Natural killer cell (primary cell): ENCODE results near the gene GALNT7. TPM values are rescaled to one million over a fixed set of nuclear protein-coding genes. Genes with fewer than 3 reads are reported as not detected.

Source experiments
- ATAC-seq, 3 donors: fragments of 150-1000 bp in 2 of 3; fragments of 200-7000 bp in 1 of 3; cut with Tn5 transposase; 1 replicate in 1 of 3; 2 replicates in 2 of 3; pipeline ENCODE4 v1.10.0; 2021; ENCODE audit warnings: mild to moderate bottlenecking in 2 of 3, moderate library complexity in 2 of 3
- DNase-seq, 2 donors: peaks; one replicate each; pipeline versions ENCODE4 v3.0.0 to v3.0.0-alpha.2; 2013 to 2021; ENCODE audit warnings: mixed read lengths in 1 of 2
- H3K27ac ChIP-seq: one replicate; pipeline ENCODE4 v1.5.1; 2013; ENCODE audit warnings: mild to moderate bottlenecking, low read length
- H3K27me3 ChIP-seq: one replicate; pipeline ENCODE4 v1.6.1; 2013; ENCODE audit warnings: low read length; ENCODE audit not compliant: control insufficient read depth, insufficient read depth
- H3K36me3 ChIP-seq: one replicate; pipeline ENCODE4 v1.6.1; 2013; ENCODE audit warnings: low read length; ENCODE audit not compliant: control insufficient read depth, insufficient read depth
- H3K4me1 ChIP-seq: one replicate; pipeline ENCODE4 v1.6.1; 2013; ENCODE audit warnings: low read length; ENCODE audit not compliant: control insufficient read depth, insufficient read depth
- H3K4me3 ChIP-seq: one replicate; pipeline ENCODE4 v1.5.1; 2013; ENCODE audit warnings: low read length
- H3K9me3 ChIP-seq: one replicate; pipeline ENCODE4 v1.6.1; 2013; ENCODE audit warnings: low read length; ENCODE audit not compliant: control insufficient read depth, insufficient read depth
- H3K27ac Mint-ChIP-seq, 2 donors: one replicate each; pipeline ENCODE4 v1.8.0; 2022; ENCODE audit warnings: mild to moderate bottlenecking in 2 of 2, mixed read lengths in 2 of 2, moderate library complexity in 1 of 2
- H3K27me3 Mint-ChIP-seq, 2 donors: one replicate each; pipeline ENCODE4 v1.8.0; 2022; ENCODE audit warnings: low read depth in 2 of 2, mixed read lengths in 2 of 2
- H3K36me3 Mint-ChIP-seq: one replicate; pipeline ENCODE4 v1.8.0; 2022; ENCODE audit warnings: mixed read lengths
- H3K4me1 Mint-ChIP-seq, 2 donors: one replicate each; pipeline ENCODE4 v1.8.0; 2022; ENCODE audit warnings: mixed read lengths in 2 of 2
- H3K4me3 Mint-ChIP-seq: one replicate; pipeline ENCODE4 v1.8.0; 2022; ENCODE audit warnings: mild to moderate bottlenecking, moderate library complexity, mixed read lengths
- H3K9me3 Mint-ChIP-seq, 2 donors: one replicate each; pipeline ENCODE4 v1.8.0; 2022; ENCODE audit warnings: mixed read lengths in 2 of 2
- CTCF ChIP-seq: fragments of 200-600 bp; IDR thresholded peaks from one replicate; pipeline ENCODE4 v1.8.0; 2022; ENCODE audit warnings: antibody characterized with exemption
- WGBS: methylation state at CpG from one replicate; pipeline ENCODE4 v1.1.7; 2013; ENCODE audit warnings: missing lambda C conversion rate; ENCODE audit not compliant: insufficient coverage; 5-methylcytosine and 5-hydroxymethylcytosine counted together
- intact Hi-C: fragments of 100-400 bp; cut with micrococcal nuclease; formaldehyde crosslinking; loops from one replicate; pipeline ENCODE4 v1.14.2; 2022
- total RNA-seq, 4 donors: library from RNA; stranded (reverse); fragments of 120-200 nt in 1 of 4; gene quantifications; one replicate each; pipeline versions ENCODE4 v1.2.3 to v1.2.4, GENCODE V29; 2013 to 2022

The GALNT7 gene
- total RNA-seq, 3 donors from 2014 or later (not counting 1 experiment from before 2014, with no cell fraction given) = 10.9 to 20.8 (median 15.6) TPM

- Histone ChIP-seq H3K27ac (no peak overlapping the region), H3K9me3 (no peaks in the 10 kb centered on the region), H3K4me3 (no peak overlapping the region), H3K36me3 (no peaks in the 10 kb centered on the region), H3K4me1 (no peaks in the 10 kb centered on the region), H3K27me3 (no peaks in the 10 kb centered on the region)
- H3K9me3 Mint-ChIP-seq = no peaks in the 10 kb centered on the region
- DNase-seq (no peak), ATAC-seq (no peak)
- H3K27me3 Mint-ChIP-seq = no peaks in the 10 kb centered on the region
- no peak overlapping the region for H3K27ac Mint-ChIP-seq
- WGBS = 91% methylated on average over 2 of the region's 2 CpGs
- no peaks in the 10 kb centered on the region for H3K4me1 Mint-ChIP-seq
- intact Hi-C loops = no loop called here
- H3K36me3 Mint-ChIP-seq = no peaks in the 10 kb centered on the region
- H3K4me3 Mint-ChIP-seq = no peak overlapping the region
- no peak for TF ChIP-seq CTCF
These were observed 7.7 kb upstream of the GALNT7 start for GRCh38 chr4:173160871-173161270.

GRCh38 chr4:173161311-173161710 lies 7.3 kb upstream of the GALNT7 start:
- Histone ChIP-seq H3K4me3 (no peak overlapping the region), H3K27me3 (no peaks in the 10 kb centered on the region), H3K27ac (no peak overlapping the region), H3K36me3 (no peaks in the 10 kb centered on the region), H3K9me3 (no peaks in the 10 kb centered on the region), H3K4me1 (no peaks in the 10 kb centered on the region)
- Mint-ChIP-seq H3K36me3 (no peaks in the 10 kb centered on the region), H3K27me3 (no peaks in the 10 kb centered on the region), H3K4me3 (no peak overlapping the region), H3K27ac (no peak overlapping the region), H3K9me3 (no peaks in the 10 kb centered on the region), H3K4me1 (no peaks in the 10 kb centered on the region)
- intact Hi-C loops = no loop called here
- TF ChIP-seq CTCF = no peak
- ATAC-seq (no peak), DNase-seq (no peak)

GRCh38 chr4:173165706-173166105 lies 2.9 kb upstream of the GALNT7 start:
- ATAC-seq (no peak), DNase-seq (no peak)
- no peak overlapping the region for H3K4me3 Mint-ChIP-seq
- no peaks in the 10 kb centered on the region for H3K9me3 Mint-ChIP-seq
- TF ChIP-seq CTCF = no peak
- no peaks in the 10 kb centered on the region for H3K27me3 Mint-ChIP-seq
- H3K36me3 Mint-ChIP-seq = no peaks in the 10 kb centered on the region
- Histone ChIP-seq H3K36me3 (no peaks in the 10 kb centered on the region), H3K4me3 (no peak overlapping the region), H3K9me3 (no peaks in the 10 kb centered on the region), H3K27me3 (no peaks in the 10 kb centered on the region), H3K4me1 (peaks cover 9% of the 10 kb centered on the region), H3K27ac (no peak overlapping the region)
- H3K27ac Mint-ChIP-seq = no peak overlapping the region
- intact Hi-C loops = loop anchor here (5.0 kb wide), 1 partner anchor 167 kb away; the partner anchor contains the start of gene HMGB2
- peaks cover 18 to 25% of the 10 kb centered on the region in 2 donors for H3K4me1 Mint-ChIP-seq

GRCh38 chr4:173166491-173166890 lies 2.1 kb upstream of the GALNT7 start:
- peaks cover 26 to 30% of the 10 kb centered on the region in 2 donors for H3K4me1 Mint-ChIP-seq
- H3K4me3 Mint-ChIP-seq = peak overlapping the region; percentile 25
- TF ChIP-seq CTCF = no peak

More at GRCh38 chr4:173166491-173166890, 2.1 kb upstream of the GALNT7 start:
- Mint-ChIP-seq H3K36me3 (no peaks in the 10 kb centered on the region), H3K27ac (peak overlapping the region; percentile 7 to 32), H3K27me3 (no peaks in the 10 kb centered on the region), H3K9me3 (no peaks in the 10 kb centered on the region)
- Histone ChIP-seq H3K9me3 (no peaks in the 10 kb centered on the region), H3K4me3 (no peak overlapping the region), H3K4me1 (peaks cover 9% of the 10 kb centered on the region), H3K36me3 (no peaks in the 10 kb centered on the region), H3K27me3 (no peaks in the 10 kb centered on the region), H3K27ac (no peak overlapping the region)
- ATAC-seq = no peak
- intact Hi-C loops = loop anchor here (5.0 kb wide), 1 partner anchor 166 kb away; the partner anchor contains the start of gene HMGB2
- DNase-seq = no peak
- 96% methylated on average over 4 of the region's 4 CpGs for WGBS
